Cardiac septum (tissue), 1 donor: ENCODE measurements around the gene CT47B1. TPM values are rescaled to one million over a fixed set of nuclear protein-coding genes. Genes with fewer than 3 reads are reported as not detected.
"Not testable (repeated sequence)": the region's sequence is repeated elsewhere in the genome, so short reads cannot be mapped to it uniquely, and the experiment has no call there.

Experiments
- DNase-seq: peaks from one replicate; pipeline ENCODE4 v3.0.0-alpha.2; 2020; ENCODE audit warnings: low spot score
- intact Hi-C: fragments of 100-400 bp; cut with DNase I; formaldehyde crosslinking; loops from one replicate; pipeline ENCODE4 v1.14.0; 2022
- long read RNA-seq: library from polyadenylated mRNA; unstranded; transcript quantifications from one replicate; pipeline ENCODE4 v2.0.0, GENCODE V29; 2021
- total RNA-seq: library from RNA; stranded (reverse); fragmentation: NEBNext Ultra II Directional; extraction: Animal tissue kit (Norgen Biotek cat#: 25700); gene quantifications from one replicate; pipeline ENCODE4 v1.2.1, GENCODE V29; 2021
- donor health status: DM: no; HTN: no; CAD: no.

Gene CT47B1
- not detected for total RNA-seq
- long read RNA-seq: 0 reads

GRCh38 chrX:120875766-120876165 is at the start of gene CT47B1:
CT47B1 (minus strand) TSS chrX:120875866; CDS start chrX:120875670, 196 bp downstream.
- intact Hi-C loops: not testable (repeated sequence)

GRCh38 chrX:120874678-120875557 is 748 bp downstream of the CT47B1 start:
- intact Hi-C loops: no loop called here
- DNase-seq: no peak

More at GRCh38 chrX:120875766-120876165, at the start of gene CT47B1:
- DNase-seq: not testable (repeated sequence)

GRCh38 chrX:120857240-120857639 is 18.4 kb downstream of the CT47B1 start:
- DNase-seq: no peak
- intact Hi-C loops: no loop called here

- no peak for DNase-seq
- intact Hi-C loops: no loop called here
Observed at GRCh38 chrX:120840827-120841226, 34.8 kb downstream of the CT47B1 start.

- intact Hi-C loops: no loop called here
- no peak for DNase-seq
Observed at GRCh38 chrX:120839491-120839890, 36.2 kb downstream of the CT47B1 start.

- intact Hi-C loops: not testable (repeated sequence)
Observed at GRCh38 chrX:120827213-120827612, 48.5 kb downstream of the CT47B1 start.

GRCh38 chrX:120825146-120825545 is 50.5 kb downstream of the CT47B1 start:
- no peak for DNase-seq
- intact Hi-C loops: no loop called here

More at GRCh38 chrX:120827213-120827612, 48.5 kb downstream of the CT47B1 start:
- DNase-seq: not testable (repeated sequence)

- intact Hi-C loops: no loop called here
- DNase-seq: no peak
Observed at GRCh38 chrX:120824021-120824420, 51.6 kb downstream of the CT47B1 start.

GRCh38 chrX:120823556-120823955 is 52.1 kb downstream of the CT47B1 start:
- DNase-seq: no peak
- intact Hi-C loops: no loop called here

Other genes starting within 250 kb of the CT47B1 start
- 15.5 TPM for gene C1GALT1C1, start 245.8 kb downstream of the CT47B1 start, total RNA-seq
- gene CT47A11, start 61.3 kb upstream of the CT47B1 start, total RNA-seq: not detected
- not detected for gene CT47A10, start 66.2 kb upstream of the CT47B1 start, total RNA-seq
- not detected for gene CT47A9, start 71.0 kb upstream of the CT47B1 start, total RNA-seq
- not detected for gene CT47A8, start 75.9 kb upstream of the CT47B1 start, total RNA-seq
- not detected for gene CT47A7, start 80.7 kb upstream of the CT47B1 start, total RNA-seq
- gene CT47A6, start 85.6 kb upstream of the CT47B1 start, total RNA-seq: not detected
- not detected for gene CT47A5, start 90.5 kb upstream of the CT47B1 start, total RNA-seq
- gene CT47A4, start 95.3 kb upstream of the CT47B1 start, total RNA-seq: not detected
- not detected for gene CT47A3, start 100.2 kb upstream of the CT47B1 start, total RNA-seq
- not detected for gene CT47A2, start 105.1 kb upstream of the CT47B1 start, total RNA-seq
- gene CT47A1, start 109.9 kb upstream of the CT47B1 start, total RNA-seq: not detected
- 1.6 TPM for gene GLUD2, start 171.7 kb upstream of the CT47B1 start, total RNA-seq